Measurements from ENCODE around the gene LILRA2.
"Not testable (repeated sequence)": the region's sequence is repeated elsewhere in the genome, so short reads cannot be mapped to it uniquely, and the experiment has no call there.

The LILRA2 gene

DNA sequence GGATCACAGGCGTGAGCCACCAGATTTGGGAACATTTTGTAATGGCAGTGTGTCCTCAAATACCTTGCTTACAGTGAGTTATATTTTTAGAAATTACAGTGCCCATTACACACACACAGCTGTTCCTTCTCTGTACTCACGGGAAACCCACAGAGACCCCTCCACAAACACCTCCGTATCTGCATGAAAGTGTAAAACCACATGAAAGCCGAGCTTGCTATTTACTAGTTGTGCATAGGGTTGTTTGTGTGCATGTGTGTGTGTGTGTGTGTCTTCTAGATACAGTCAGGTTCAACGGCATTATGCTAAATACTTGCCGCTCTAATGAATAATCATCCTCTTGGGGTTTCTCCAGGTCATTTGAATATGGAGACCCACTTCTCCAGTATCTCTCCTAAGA lies 22.3 kb upstream of the LILRA2 start:
- H3K4me1 ChIP-seq (ENCODE audit: control insufficient read depth, insufficient read depth, low read length): no peaks in the 10 kb centered on the region
- no peaks in the 10 kb centered on the region for H3K36me3 ChIP-seq (ENCODE audit: control insufficient read depth, insufficient read depth, low read length)
- H3K9me3 ChIP-seq (ENCODE audit: control insufficient read depth, insufficient read depth, low read length): peaks cover 25% of the 10 kb centered on the region
- no peak overlapping the region for H3K4me3 ChIP-seq (ENCODE audit: low read depth, low read length)
- no peaks in the 10 kb centered on the region for H3K27me3 ChIP-seq (ENCODE audit: control insufficient read depth, insufficient read depth, low read length)
- H3K9ac ChIP-seq (ENCODE audit: low read depth, low read length): no peak overlapping the region

DNA sequence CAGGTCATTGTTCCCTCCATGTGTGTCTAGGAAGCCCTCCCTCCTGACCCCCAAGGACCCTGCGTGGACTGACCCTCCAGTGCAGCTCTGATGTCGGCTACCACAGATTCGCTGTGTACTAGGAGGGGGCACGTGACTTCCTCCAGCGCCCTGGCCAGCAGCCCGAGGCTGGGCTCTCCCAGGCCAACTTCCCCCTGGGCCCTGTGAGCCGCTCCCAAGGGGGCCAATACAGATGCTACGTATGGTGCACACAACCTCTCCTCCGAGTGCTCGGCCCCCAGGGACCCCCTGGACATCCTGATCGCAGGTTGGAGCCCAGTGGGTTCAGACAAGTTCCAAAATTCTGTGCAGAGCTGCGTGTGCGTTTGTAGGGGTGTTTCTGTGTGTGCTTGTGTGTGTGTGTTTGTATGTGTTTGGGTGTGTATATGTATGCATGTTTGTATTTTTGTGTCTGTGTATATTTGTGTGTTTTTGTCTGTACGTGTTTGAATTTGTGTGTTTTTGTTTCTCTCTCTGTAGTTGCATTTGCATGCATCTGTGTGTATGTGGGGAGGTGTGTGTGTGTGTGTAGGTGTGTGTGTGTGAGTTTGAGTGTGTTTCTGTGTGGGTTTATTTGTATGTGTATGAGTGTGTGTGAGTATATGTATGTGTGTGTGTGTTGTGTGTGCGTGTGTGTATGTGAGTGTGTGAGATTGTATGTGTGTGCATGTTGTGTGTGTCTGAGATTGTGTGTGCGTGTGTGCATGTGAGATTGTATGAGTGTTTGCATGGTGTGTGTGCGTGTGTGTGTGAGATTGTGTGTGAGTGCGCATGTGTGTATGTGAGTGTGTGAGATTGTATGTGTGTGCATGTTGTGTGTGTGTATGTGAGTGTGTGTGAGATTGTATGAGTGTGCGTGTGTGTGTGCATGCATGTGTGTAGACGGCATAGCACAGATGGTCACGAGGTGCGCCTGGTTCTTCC lies 21.4 kb upstream of the LILRA2 start:
- Histone ChIP-seq H3K4me3 (ENCODE audit: low read depth, low read length) (no peak overlapping the region), H3K9ac (ENCODE audit: low read depth, low read length) (no peak overlapping the region), H3K27me3 (ENCODE audit: control insufficient read depth, insufficient read depth, low read length) (no peaks in the 10 kb centered on the region), H3K4me1 (ENCODE audit: control insufficient read depth, insufficient read depth, low read length) (no peaks in the 10 kb centered on the region), H3K9me3 (ENCODE audit: control insufficient read depth, insufficient read depth, low read length) (peaks cover 24% of the 10 kb centered on the region), H3K36me3 (ENCODE audit: control insufficient read depth, insufficient read depth, low read length) (no peaks in the 10 kb centered on the region)

DNA sequence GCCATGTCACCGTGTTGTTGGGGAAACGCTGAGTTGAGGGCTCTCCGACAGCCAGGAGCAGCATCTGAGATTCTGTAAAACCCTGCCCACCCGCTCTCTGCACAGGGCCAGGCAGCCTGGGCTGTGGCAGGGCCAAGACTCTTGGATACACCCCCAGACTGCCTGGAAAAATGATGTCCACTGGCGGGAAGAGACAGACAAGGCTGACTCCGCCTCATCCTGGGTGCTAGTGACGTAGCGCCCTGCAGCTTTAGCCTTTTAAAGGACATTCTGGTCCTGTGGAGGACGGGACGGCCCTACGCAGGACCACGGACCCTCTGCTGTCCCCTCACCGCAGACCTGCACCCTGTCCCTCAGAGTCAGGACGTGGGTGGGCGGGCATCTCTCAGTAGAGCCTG lies 20.7 kb upstream of the LILRA2 start:
- Histone ChIP-seq H3K9me3 (ENCODE audit: control insufficient read depth, insufficient read depth, low read length) (peaks cover 24% of the 10 kb centered on the region), H3K27me3 (ENCODE audit: control insufficient read depth, insufficient read depth, low read length) (no peaks in the 10 kb centered on the region), H3K9ac (ENCODE audit: low read depth, low read length) (no peak overlapping the region), H3K4me3 (ENCODE audit: low read depth, low read length) (no peak overlapping the region), H3K36me3 (ENCODE audit: control insufficient read depth, insufficient read depth, low read length) (no peaks in the 10 kb centered on the region), H3K4me1 (ENCODE audit: control insufficient read depth, insufficient read depth, low read length) (no peaks in the 10 kb centered on the region)

DNA sequence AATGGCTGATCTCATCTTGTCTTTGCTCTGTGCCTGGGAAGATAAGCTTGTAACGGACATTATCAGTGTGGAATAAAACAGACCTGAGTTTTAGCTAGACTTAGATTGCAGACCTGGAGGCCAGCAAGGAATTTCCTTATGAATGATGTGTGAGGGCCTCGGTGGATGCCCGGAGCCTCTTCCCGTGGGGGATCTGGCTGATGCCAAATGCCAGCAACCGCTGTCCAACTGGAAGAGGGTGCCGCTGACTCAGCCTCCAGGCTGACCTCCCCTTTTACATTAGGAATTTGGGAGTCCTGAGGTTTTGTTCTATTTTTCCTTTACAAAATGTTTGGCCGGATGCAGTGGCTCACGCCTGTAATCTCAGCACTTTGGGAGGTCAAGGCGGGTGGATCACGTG lies 19.6 kb upstream of the LILRA2 start:
- H3K9me3 ChIP-seq (ENCODE audit: control insufficient read depth, insufficient read depth, low read length): peaks cover 20% of the 10 kb centered on the region
- H3K27me3 ChIP-seq (ENCODE audit: control insufficient read depth, insufficient read depth, low read length): no peaks in the 10 kb centered on the region
- no peak overlapping the region for H3K4me3 ChIP-seq (ENCODE audit: low read depth, low read length)
- no peak overlapping the region for H3K9ac ChIP-seq (ENCODE audit: low read depth, low read length)
- H3K4me1 ChIP-seq (ENCODE audit: control insufficient read depth, insufficient read depth, low read length): no peaks in the 10 kb centered on the region
- H3K36me3 ChIP-seq (ENCODE audit: control insufficient read depth, insufficient read depth, low read length): no peaks in the 10 kb centered on the region

DNA sequence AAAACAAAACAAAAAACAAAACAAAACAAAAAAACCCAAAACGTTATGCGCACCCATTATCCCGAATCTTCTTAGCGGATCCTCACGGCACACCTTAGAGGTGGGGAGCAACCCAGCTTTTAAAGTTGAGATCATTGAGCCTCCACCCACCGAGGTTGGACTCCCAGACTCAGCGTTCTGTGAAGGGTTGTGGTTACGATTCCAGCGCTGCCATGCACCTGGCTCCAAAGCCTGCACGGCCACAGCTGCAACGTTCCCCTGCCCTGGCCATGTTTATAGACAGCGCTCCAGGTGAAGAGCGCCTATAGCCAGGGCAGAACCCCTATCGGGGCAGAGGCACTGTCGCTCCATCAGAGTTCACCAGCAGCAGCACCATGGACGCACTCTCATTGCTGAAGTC lies 18.7 kb upstream of the LILRA2 start:
- H3K4me1 ChIP-seq (ENCODE audit: control insufficient read depth, insufficient read depth, low read length): no peaks in the 10 kb centered on the region
- no peaks in the 10 kb centered on the region for H3K27me3 ChIP-seq (ENCODE audit: control insufficient read depth, insufficient read depth, low read length)
- H3K9ac ChIP-seq (ENCODE audit: low read depth, low read length): no peak overlapping the region
- H3K9me3 ChIP-seq (ENCODE audit: control insufficient read depth, insufficient read depth, low read length): peaks cover 11% of the 10 kb centered on the region
- H3K36me3 ChIP-seq (ENCODE audit: control insufficient read depth, insufficient read depth, low read length): no peaks in the 10 kb centered on the region
- no peak overlapping the region for H3K4me3 ChIP-seq (ENCODE audit: low read depth, low read length)

DNA sequence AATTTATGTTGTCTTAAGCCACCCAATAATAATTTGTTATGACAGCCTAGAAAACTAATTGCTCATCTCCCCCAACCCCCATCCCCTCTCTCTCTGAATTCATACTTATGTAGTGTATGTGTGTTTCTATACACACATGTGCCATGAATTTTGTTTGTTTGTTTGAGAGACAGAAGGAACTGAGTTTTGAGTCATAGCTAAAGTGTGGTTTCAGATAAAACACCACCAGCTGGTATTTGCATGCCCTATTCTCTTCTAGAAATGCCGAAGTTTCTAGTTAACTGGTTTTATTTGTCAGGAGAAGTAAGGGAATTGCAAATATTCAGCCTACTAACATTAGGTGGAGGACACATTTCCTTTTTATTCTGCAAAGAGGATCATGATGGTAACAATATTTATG lies 17.4 kb upstream of the LILRA2 start:
- Histone ChIP-seq H3K36me3 (ENCODE audit: control insufficient read depth, insufficient read depth, low read length) (no peaks in the 10 kb centered on the region), H3K9ac (ENCODE audit: low read depth, low read length) (no peak overlapping the region), H3K4me1 (ENCODE audit: control insufficient read depth, insufficient read depth, low read length) (no peaks in the 10 kb centered on the region), H3K4me3 (ENCODE audit: low read depth, low read length) (no peak overlapping the region), H3K9me3 (ENCODE audit: control insufficient read depth, insufficient read depth, low read length) (peaks cover 13% of the 10 kb centered on the region), H3K27me3 (ENCODE audit: control insufficient read depth, insufficient read depth, low read length) (no peaks in the 10 kb centered on the region)

DNA sequence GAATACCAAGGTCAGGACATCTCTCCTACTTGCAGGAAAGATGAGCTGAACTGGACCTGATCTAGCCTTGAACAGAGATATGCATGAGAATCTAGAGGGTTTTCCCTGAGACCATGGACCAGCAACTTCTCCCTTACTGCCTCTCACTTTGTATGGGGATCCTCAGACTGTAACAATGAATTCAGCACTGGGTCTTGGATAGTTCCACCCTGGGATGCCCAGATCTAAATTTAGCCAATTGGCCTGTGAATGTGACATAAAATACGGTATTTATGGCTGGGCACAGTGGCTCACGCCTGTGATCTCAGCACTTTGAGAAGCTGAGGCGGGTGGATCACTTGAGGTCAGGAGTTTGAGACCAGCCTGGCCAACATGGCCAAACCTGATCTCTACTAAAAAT lies 15.3 kb upstream of the LILRA2 start:
- Histone ChIP-seq H3K4me3 (ENCODE audit: low read depth, low read length) (no peak overlapping the region), H3K4me1 (ENCODE audit: control insufficient read depth, insufficient read depth, low read length) (no peaks in the 10 kb centered on the region), H3K9me3 (ENCODE audit: control insufficient read depth, insufficient read depth, low read length) (peaks cover 7% of the 10 kb centered on the region), H3K27me3 (ENCODE audit: control insufficient read depth, insufficient read depth, low read length) (no peaks in the 10 kb centered on the region), H3K36me3 (ENCODE audit: control insufficient read depth, insufficient read depth, low read length) (no peaks in the 10 kb centered on the region), H3K9ac (ENCODE audit: low read depth, low read length) (no peak overlapping the region)

DNA sequence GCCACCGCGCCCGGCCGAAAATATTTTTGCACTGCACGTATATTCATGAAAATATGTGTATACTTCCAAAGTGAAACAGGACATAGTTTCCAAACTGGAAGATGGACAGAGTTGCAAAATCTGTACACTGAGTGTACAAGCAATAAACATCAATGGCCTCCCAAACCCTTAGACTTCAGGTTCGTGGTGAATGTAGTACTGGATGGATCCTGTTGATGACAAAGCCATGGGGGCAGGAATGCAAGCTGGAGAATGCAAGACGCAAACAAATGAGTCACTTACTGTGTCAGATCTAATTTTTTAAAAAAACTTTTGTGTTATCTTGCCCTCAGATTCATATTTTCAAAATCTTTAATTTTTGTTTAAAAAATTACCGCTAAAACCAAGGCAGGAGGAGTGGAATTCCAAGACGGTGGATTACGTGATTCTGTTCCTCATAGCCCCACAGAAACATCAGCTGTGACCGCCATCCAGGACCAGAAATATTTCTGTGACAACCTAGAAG lies 12.7 kb upstream of the LILRA2 start:
- peaks cover 3% of the 10 kb centered on the region for H3K9me3 ChIP-seq (ENCODE audit: control insufficient read depth, insufficient read depth, low read length)
- no peaks in the 10 kb centered on the region for H3K4me1 ChIP-seq (ENCODE audit: control insufficient read depth, insufficient read depth, low read length)
- H3K4me3 ChIP-seq (ENCODE audit: low read depth, low read length): no peak overlapping the region
- H3K9ac ChIP-seq (ENCODE audit: low read depth, low read length): no peak overlapping the region
- H3K27me3 ChIP-seq (ENCODE audit: control insufficient read depth, insufficient read depth, low read length): no peaks in the 10 kb centered on the region
- no peaks in the 10 kb centered on the region for H3K36me3 ChIP-seq (ENCODE audit: control insufficient read depth, insufficient read depth, low read length)

DNA sequence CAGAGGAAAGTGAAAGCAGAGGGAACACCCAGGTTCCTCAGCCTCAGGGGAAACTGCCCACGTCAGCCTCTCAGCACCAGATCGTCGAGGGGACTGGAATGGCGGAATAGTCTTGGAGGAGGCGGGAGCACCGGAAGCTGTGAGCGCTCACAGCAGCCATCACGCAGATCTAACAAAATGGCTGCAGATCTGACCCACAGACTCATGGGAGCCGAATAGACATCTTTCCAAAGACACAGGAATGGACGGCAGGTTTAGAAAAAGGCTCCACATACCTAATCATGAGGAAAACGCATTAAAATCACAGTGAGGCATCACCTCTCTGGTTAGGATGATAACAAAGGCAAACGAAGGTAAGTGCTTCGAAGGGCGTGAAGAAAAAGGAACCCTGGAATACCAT lies 11.8 kb upstream of the LILRA2 start:
- Histone ChIP-seq H3K9me3 (ENCODE audit: control insufficient read depth, insufficient read depth, low read length) (peaks cover 7% of the 10 kb centered on the region), H3K4me1 (ENCODE audit: control insufficient read depth, insufficient read depth, low read length) (no peaks in the 10 kb centered on the region), H3K27me3 (ENCODE audit: control insufficient read depth, insufficient read depth, low read length) (no peaks in the 10 kb centered on the region), H3K36me3 (ENCODE audit: control insufficient read depth, insufficient read depth, low read length) (no peaks in the 10 kb centered on the region), H3K9ac (ENCODE audit: low read depth, low read length) (no peak overlapping the region), H3K4me3 (ENCODE audit: low read depth, low read length) (no peak overlapping the region)

DNA sequence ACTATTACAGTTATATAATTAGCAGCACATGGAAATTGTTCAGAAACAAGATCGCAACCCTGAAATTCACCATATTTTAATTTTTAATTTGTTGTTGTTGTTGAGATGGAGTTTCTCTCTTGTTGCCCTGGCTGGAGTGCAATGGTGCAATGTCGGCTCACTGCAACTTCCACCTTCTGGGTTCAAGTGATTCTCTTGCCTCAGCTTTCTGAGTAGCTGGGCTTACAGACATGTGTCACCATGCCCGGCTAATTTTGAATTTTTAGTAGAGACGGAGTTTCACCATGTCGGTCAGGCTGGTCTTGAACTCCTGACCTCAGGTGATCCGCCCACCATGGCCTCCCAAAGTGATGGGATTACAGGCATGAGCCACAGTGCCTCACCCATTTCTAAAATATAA lies 10.4 kb upstream of the LILRA2 start:
- H3K9me3 ChIP-seq (ENCODE audit: control insufficient read depth, insufficient read depth, low read length): peaks cover 11% of the 10 kb centered on the region
- H3K4me1 ChIP-seq (ENCODE audit: control insufficient read depth, insufficient read depth, low read length); H3K4me3 ChIP-seq (ENCODE audit: low read depth, low read length); H3K9ac ChIP-seq (ENCODE audit: low read depth, low read length); H3K36me3 ChIP-seq (ENCODE audit: control insufficient read depth, insufficient read depth, low read length); H3K27me3 ChIP-seq (ENCODE audit: control insufficient read depth, insufficient read depth, low read length): not testable (repeated sequence)

DNA sequence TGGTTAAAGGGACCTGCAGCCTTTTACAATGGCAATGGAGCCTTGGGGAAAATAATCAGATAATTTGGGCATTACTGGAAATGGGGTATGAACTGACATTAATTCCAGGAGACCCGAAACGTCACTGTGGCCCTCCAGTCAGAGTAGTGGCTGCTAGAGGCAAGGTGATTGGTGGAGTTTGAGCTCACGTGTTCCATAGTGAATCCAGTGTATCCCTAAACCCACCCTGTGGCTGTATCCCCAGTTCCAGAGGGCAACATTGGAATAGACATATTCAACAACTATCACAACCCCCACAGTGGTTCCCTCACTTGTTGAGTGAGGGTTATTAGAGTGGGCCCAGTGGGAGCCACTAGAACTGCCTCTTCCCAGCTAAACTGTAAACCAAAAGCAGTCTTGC lies 3.3 kb upstream of the LILRA2 start:
- H3K9ac ChIP-seq (ENCODE audit: low read depth, low read length): no peak overlapping the region
- H3K36me3 ChIP-seq (ENCODE audit: control insufficient read depth, insufficient read depth, low read length): no peaks in the 10 kb centered on the region
- H3K9me3 ChIP-seq (ENCODE audit: control insufficient read depth, insufficient read depth, low read length): peaks cover 20% of the 10 kb centered on the region
- no peaks in the 10 kb centered on the region for H3K27me3 ChIP-seq (ENCODE audit: control insufficient read depth, insufficient read depth, low read length)
- H3K4me1 ChIP-seq (ENCODE audit: control insufficient read depth, insufficient read depth, low read length): no peaks in the 10 kb centered on the region
- no peak overlapping the region for H3K4me3 ChIP-seq (ENCODE audit: low read depth, low read length)

Data from iPS-15b (cell line).